Activated CD4-positive, alpha-beta memory T cell treated with anti-CD3 and anti-CD28 coated beads, Interleukin-2, amount 10 ng/mL, durations not matched to agents 7 days and 5 days (primary cell): ENCODE data around the gene ECM1. TPM values are rescaled to one million over a fixed set of nuclear protein-coding genes. Genes with fewer than 3 reads are reported as not detected.

Source experiments
- CTCF ChIA-PET: fragments of 350-600 bp; sonication (Branson Sonifier 250); formaldehyde crosslinking; loops from one replicate; lab custom pipeline; 2021; ENCODE audit warnings: antibody characterized with exemption, inconsistent platforms; lab: Charles Lee
- POLR2A ChIA-PET: fragments of 350-600 bp; sonication (Branson Sonifier 250); formaldehyde crosslinking; loops from one replicate; lab custom pipeline; 2021; ENCODE audit warnings: antibody characterized with exemption; lab: Charles Lee
- DNase-seq: peaks from one replicate; pipeline ENCODE4 v3.0.0-alpha.2; 2020
- H3K27ac Mint-ChIP-seq: one replicate; pipeline ENCODE4 v1.8.0; 2021; ENCODE audit warnings: mild to moderate bottlenecking, mixed read lengths
- H3K27me3 Mint-ChIP-seq: one replicate; pipeline ENCODE4 v1.8.0; 2021; ENCODE audit warnings: mixed read lengths
- H3K36me3 Mint-ChIP-seq: one replicate; pipeline ENCODE4 v1.8.0; 2021; ENCODE audit warnings: low read depth, mixed read lengths
- H3K4me1 Mint-ChIP-seq: one replicate; pipeline ENCODE4 v1.8.0; 2021; ENCODE audit warnings: mixed read lengths
- H3K4me3 Mint-ChIP-seq: one replicate; pipeline ENCODE4 v1.8.0; 2021; ENCODE audit warnings: mild to moderate bottlenecking, mixed read lengths
- H3K9me3 Mint-ChIP-seq: one replicate; pipeline ENCODE4 v1.8.0; 2021; ENCODE audit warnings: mixed read lengths
- total RNA-seq, 2 experiments: library from RNA; stranded (reverse); gene quantifications; one replicate each; pipeline ENCODE4 v1.2.3, GENCODE V29; 2021

ECM1 gene
- total RNA-seq: 1 to 10 TPM; 2.4 to 3.8 TPM

DNA sequence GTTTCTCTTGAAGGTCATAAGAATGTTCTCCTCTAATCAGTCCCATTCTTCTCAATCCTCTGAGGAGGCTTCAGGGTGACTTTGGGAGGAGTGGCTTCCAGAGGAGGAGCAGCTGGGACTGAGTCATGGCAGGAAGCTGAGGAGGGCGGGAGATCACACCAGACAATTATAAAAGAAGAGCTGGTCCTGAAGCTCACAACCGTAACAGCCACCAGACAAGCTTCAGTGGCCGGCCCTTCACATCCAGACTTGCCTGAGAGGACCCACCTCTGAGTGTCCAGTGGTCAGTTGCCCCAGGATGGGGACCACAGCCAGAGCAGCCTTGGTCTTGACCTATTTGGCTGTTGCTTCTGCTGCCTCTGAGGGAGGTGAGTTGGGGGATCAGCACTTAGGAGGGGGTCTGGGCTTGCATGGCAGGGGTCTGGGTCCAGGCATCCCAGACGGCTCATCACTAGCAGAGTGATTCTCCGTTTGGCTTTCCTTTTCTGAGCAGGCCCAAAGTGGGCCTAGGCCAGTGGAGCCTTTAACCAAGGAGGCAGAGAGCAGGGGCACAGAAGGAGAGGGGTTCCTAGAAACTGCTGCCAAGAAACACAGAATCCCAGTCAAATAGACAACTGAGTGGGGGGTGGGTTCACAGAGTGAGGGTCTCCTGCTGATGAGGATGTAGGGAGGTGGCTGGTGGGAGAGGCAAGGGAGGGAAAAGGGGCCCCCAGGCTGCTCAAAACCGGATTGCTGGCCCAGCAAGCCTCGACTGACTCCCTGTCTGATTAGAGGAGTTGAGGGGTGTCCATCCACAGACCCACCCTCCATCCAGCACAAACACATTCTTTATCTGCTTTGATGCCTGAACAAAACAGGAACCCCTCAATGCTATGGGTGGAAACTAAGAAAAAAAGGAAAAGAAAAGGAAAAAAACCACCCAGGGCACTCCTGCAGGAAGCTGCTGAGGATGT, at the start of gene ECM1:
Gene ECM1, plus strand, starts transcription at position 198 of the 953 bp plus-strand sequence. Its CDS starts 101 bp downstream, at position 299.
- no peaks in the 10 kb centered on the region for H3K9me3 Mint-ChIP-seq
- DNase-seq: no peak
- H3K4me3 Mint-ChIP-seq: no peak within 1 kb of the TSS
- H3K27ac Mint-ChIP-seq: peak within 1 kb of the TSS; percentile 14
- no peaks in the 10 kb centered on the region for H3K27me3 Mint-ChIP-seq
- peaks cover 21% of the 10 kb centered on the region for H3K4me1 Mint-ChIP-seq
- peaks cover 31% of the 10 kb centered on the region for H3K36me3 Mint-ChIP-seq
- POLR2A ChIA-PET: interaction anchor here (0.5 to 0.9 kb wide), 3 partner anchors 8 to 85 kb away, joined by 3 to 4 read pairs (median 3); no protein-coding TSS in a partner anchor
- CTCF ChIA-PET: interaction anchor here (0.5 to 1.0 kb wide), 3 partner anchors 24 to 414 kb away, joined by 3 to 4 read pairs (median 3); no protein-coding TSS in a partner anchor

DNA sequence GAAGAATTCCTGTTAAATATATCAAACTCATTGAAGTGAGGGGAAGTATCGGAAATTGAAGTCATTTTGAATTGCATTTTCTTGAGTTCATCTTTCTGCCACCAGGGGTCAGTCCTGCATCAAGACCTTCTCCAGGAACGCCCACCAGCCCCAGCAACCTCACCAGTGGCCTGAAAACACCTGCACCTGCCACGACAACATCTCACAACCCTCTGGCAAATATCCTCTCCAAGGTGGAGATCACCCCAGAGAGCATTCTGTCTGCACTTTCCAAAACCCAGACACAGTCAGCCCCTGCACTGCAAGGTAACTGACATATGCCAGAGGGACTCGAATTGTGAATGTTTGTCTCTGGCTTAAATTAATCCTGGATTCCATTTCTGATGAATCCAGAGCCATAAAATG, 43.5 kb upstream of the ECM1 start:
- Mint-ChIP-seq H3K9me3 (no peaks in the 10 kb centered on the region), H3K4me3 (no peak overlapping the region), H3K27me3 (no peaks in the 10 kb centered on the region), H3K36me3 (peaks cover 19% of the 10 kb centered on the region), H3K4me1 (peaks cover 3% of the 10 kb centered on the region), H3K27ac (no peak overlapping the region)
- peak; percentile 64 for DNase-seq
- POLR2A ChIA-PET: no interaction called here
- CTCF ChIA-PET: interaction anchor here (1.3 kb wide), 1 partner anchor 51 kb away, joined by 6 read pairs; the partner anchor contains the start of gene FALEC

DNA sequence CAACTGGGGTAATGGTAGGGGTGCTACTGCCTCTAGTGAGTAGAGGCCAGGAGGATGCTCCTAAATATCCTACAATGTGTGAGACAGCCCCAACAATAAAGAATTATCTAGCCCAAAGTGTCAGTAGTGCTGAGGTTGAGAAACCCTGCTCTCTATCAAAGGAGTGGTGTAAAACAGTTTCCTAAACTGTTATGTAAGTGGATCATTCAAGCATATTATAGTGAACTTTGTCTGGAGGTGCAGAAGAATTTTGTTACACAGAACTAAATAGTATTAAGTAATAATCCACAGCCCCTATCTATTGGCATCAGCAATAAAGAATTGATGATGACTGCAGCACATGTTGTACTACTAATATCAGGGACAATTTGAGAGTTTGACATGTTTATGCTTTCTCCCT, 40.9 kb upstream of the ECM1 start:
- Mint-ChIP-seq H3K27ac (no peak overlapping the region), H3K27me3 (no peaks in the 10 kb centered on the region), H3K9me3 (no peaks in the 10 kb centered on the region), H3K4me1 (peaks cover 3% of the 10 kb centered on the region), H3K4me3 (no peak overlapping the region), H3K36me3 (peaks cover 36% of the 10 kb centered on the region)
- CTCF ChIA-PET: no interaction called here
- DNase-seq: no peak
- POLR2A ChIA-PET: no interaction called here

DNA sequence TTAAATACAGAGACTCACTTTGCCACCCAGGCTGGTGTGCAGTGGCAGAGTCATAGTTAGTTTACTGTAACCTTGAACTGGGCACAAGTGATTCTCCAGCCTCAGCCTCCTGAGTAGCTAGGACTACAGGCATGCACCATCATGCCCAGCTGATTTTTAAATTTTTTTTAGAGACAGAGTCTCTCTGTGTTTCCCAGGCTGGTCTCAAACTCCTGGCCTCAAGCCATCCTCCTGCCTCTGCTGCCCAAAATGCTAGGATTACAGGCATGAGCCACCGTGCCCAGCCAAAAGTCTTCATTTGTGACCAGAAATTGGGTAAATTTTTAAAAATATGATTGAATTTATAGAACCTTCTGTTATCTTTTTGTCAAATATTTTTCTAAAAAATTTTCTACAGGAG, 38.6 kb upstream of the ECM1 start:
- ChIA-PET POLR2A (interaction anchor here (0.9 kb wide), 1 partner anchor 91 kb away, joined by 3 read pairs; no protein-coding TSS in a partner anchor), CTCF (interaction anchor here (0.9 to 1.5 kb wide), 3 partner anchors 32 to 213 kb away, joined by 3 to 4 read pairs (median 3); partner anchors contain the start of gene FALEC)
- Mint-ChIP-seq H3K9me3 (no peaks in the 10 kb centered on the region), H3K27ac (no peak overlapping the region), H3K4me1 (peaks cover 2% of the 10 kb centered on the region), H3K27me3 (no peaks in the 10 kb centered on the region), H3K36me3 (peaks cover 40% of the 10 kb centered on the region), H3K4me3 (no peak overlapping the region)
- DNase-seq: no peak

DNA sequence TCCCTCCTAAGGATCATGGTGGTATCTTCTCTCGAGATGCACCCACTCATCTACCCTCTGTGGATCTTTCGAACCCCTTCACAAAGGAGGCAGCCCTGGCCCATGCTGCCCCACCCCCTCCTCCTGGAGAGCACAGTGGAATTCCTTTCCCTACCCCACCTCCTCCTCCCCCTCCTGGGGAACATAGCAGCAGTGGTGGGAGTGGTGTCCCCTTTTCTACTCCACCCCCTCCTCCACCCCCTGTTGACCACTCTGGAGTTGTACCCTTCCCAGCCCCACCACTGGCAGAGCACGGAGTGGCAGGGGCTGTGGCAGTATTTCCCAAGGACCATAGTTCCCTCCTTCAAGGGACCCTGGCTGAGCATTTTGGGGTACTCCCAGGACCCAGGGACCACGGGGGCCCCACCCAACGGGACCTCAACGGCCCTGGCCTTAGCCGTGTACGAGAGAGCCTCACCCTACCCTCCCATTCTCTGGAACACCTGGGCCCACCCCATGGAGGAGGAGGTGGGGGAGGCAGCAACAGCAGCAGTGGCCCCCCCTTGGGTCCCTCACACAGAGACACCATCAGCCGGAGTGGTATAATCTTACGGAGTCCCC, 35.2 kb upstream of the ECM1 start:
- ChIA-PET POLR2A (no interaction called here), CTCF (no interaction called here)
- H3K27ac Mint-ChIP-seq: no peak overlapping the region
- no peaks in the 10 kb centered on the region for H3K4me1 Mint-ChIP-seq
- no peaks in the 10 kb centered on the region for H3K27me3 Mint-ChIP-seq
- DNase-seq: no peak
- H3K36me3 Mint-ChIP-seq: peaks cover 26% of the 10 kb centered on the region
- H3K4me3 Mint-ChIP-seq: no peak overlapping the region
- no peaks in the 10 kb centered on the region for H3K9me3 Mint-ChIP-seq

DNA sequence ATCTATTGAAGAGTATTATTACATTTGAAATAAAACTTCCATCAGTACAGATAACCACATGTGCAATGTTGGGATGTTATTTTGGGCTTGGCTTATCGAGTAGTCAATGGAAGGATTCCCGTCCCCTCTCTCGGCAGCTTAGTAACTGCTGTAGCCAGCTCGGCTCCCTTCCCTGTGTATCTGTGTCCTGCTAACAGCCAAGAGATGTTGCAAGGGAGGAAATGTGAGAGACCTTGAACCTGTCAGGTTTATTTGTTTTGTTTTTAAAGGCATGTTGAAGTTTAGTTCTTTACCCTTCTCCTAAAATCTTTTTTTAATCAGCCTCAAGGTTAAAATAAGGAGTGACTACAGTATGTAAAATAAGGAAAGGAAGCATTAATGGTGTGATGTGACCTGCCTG, 34.2 kb upstream of the ECM1 start:
- no peak for DNase-seq
- ChIA-PET POLR2A (no interaction called here), CTCF (no interaction called here)
- Mint-ChIP-seq H3K27ac (no peak overlapping the region), H3K36me3 (peaks cover 26% of the 10 kb centered on the region), H3K4me1 (no peaks in the 10 kb centered on the region), H3K4me3 (no peak overlapping the region), H3K9me3 (no peaks in the 10 kb centered on the region), H3K27me3 (no peaks in the 10 kb centered on the region)

DNA sequence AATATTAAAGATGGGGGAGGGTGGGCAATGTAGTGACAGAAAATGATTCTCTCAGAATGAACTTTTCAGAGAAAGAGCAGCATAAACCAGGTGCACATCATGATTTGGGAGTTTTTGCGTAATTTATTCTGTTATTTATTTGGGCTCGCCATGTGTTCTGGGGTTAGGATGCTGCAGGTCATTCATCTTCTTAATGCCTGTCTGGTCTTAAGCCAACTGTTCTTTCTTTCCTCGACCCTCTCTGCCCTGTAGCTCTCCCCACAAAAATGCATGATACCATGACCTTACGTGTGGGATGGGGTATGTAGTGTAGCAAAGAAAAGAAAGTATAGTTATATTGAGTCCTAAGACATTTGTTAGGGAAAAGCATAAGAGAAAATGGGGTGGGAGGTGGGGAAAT, 33.0 kb upstream of the ECM1 start:
- Mint-ChIP-seq H3K36me3 (peaks cover 26% of the 10 kb centered on the region), H3K9me3 (no peaks in the 10 kb centered on the region), H3K27me3 (peaks cover 1% of the 10 kb centered on the region), H3K27ac (no peak overlapping the region), H3K4me3 (no peak overlapping the region), H3K4me1 (no peaks in the 10 kb centered on the region)
- ChIA-PET CTCF (no interaction called here), POLR2A (no interaction called here)
- DNase-seq: no peak

DNA sequence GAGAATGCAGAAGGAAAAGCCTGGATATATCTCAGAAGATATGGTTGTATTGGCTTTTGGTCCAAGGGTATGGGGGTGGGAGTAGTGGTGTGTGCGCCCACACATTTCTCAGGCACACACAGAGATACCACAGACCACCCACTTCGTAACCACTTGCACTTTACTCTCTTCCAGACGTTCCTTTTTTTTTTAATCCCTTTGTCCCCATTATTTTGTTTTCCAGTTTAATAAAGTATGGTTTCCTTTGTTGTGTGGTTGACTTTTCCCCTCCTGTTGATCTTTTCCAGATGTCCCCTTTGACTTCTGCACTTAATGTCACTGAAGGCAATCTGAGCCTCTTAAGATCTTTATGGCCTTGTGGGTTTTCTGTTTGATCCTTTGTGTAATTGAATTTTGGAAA, 31.2 kb upstream of the ECM1 start:
- peaks cover 2% of the 10 kb centered on the region for H3K27me3 Mint-ChIP-seq
- H3K4me3 Mint-ChIP-seq: no peak overlapping the region
- POLR2A ChIA-PET: no interaction called here
- no peak overlapping the region for H3K27ac Mint-ChIP-seq
- CTCF ChIA-PET: no interaction called here
- no peak for DNase-seq
- peaks cover 9% of the 10 kb centered on the region for H3K36me3 Mint-ChIP-seq
- H3K9me3 Mint-ChIP-seq: no peaks in the 10 kb centered on the region
- no peaks in the 10 kb centered on the region for H3K4me1 Mint-ChIP-seq

DNA sequence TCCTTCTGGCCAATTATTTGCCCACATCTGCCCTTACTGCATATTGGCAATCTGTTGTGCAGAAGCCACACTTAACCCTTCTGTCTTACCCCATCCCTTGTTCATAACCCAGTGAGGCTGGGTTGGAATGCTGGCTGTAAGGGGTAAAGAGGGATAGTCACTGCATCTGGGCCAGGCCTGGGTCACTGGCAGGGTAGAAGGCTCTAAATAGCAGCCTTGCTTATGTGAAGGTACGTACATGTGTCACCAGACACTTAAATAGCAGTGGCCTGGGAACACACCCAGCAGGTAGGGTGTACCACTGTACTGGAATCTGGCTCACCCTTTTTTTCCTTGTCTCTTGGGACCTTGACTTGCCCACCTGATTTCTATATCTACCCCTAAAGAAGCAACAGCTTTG, 30.6 kb upstream of the ECM1 start:
- Mint-ChIP-seq H3K27ac (no peak overlapping the region), H3K9me3 (no peaks in the 10 kb centered on the region), H3K27me3 (peaks cover 2% of the 10 kb centered on the region), H3K36me3 (peaks cover 3% of the 10 kb centered on the region), H3K4me3 (no peak overlapping the region), H3K4me1 (no peaks in the 10 kb centered on the region)
- DNase-seq: no peak
- POLR2A ChIA-PET: no interaction called here
- CTCF ChIA-PET: no interaction called here

DNA sequence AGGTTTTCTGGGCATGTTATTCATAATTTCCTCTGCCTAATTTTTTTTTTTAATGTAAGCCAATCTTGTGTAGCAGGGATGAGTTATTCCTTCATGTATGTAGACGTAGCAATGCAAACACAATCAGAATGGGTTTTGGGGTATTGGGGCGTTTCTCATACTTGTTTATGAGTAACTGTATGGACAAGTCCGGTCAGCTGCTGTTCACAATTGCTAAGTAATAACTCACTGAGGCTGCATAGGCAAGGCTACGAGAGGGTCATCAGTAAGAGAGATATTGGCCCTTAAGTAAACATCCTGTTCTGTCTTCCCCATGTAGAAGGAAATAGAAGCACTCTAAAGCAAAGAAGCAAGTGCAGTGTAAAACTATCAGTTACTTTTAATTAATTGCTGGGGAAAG, 30.2 kb upstream of the ECM1 start:
- DNase-seq: no peak
- Mint-ChIP-seq H3K27me3 (peaks cover 2% of the 10 kb centered on the region), H3K4me3 (no peak overlapping the region), H3K9me3 (no peaks in the 10 kb centered on the region), H3K36me3 (no peaks in the 10 kb centered on the region), H3K4me1 (no peaks in the 10 kb centered on the region), H3K27ac (no peak overlapping the region)
- ChIA-PET CTCF (no interaction called here), POLR2A (no interaction called here)

DNA sequence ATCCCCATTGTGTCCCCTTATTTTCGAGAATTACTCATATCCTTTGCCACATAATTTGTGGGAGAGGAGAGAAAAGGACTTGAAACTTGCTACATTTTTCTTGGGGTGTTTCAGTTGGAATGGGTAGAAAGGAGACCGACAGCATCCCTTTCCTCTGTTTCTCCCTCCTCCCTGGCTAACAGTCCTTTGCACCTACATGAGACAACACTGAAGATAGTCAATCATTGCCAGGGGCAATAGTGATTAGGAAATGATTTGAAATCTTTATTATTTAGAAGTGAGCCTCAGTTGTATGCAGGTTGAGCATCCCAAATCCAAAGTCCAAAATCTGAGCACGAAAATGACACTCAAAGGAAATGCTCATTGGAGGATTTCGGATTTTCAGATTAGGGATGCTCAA, 28.5 kb upstream of the ECM1 start:
- H3K36me3 Mint-ChIP-seq: no peaks in the 10 kb centered on the region

DNA sequence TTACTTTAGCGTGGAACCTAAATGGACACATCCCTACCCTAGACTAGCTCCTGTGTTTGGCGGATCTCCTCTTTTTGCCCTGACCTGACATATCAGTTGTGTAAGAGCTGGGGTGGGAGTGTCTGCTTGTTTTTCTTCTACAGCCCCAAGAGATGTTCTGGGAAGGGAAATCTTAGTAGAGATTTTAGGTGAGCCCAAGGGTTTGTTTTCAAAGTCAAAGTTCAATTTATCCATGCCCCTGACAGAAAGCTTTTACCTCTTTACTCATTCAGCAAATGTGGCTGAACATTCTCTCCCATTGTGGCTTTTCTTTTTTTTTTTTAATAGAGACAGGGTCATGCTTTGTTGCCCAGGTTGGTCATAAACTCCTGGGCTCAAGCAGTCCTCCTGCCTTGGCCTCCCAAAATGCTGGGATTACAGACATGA, 28.0 kb upstream of the ECM1 start:
- no peak for DNase-seq
- ChIA-PET CTCF (no interaction called here), POLR2A (no interaction called here)
- H3K36me3 Mint-ChIP-seq: no peaks in the 10 kb centered on the region
- H3K27ac Mint-ChIP-seq: no peak overlapping the region
- peaks cover 2% of the 10 kb centered on the region for H3K27me3 Mint-ChIP-seq
- no peak overlapping the region for H3K4me3 Mint-ChIP-seq
- H3K4me1 Mint-ChIP-seq: peaks cover 2% of the 10 kb centered on the region
- H3K9me3 Mint-ChIP-seq: no peaks in the 10 kb centered on the region

More for the DNA sequence above, 28.5 kb upstream of the ECM1 start:
- no peak for DNase-seq
- H3K9me3 Mint-ChIP-seq: no peaks in the 10 kb centered on the region
- no peaks in the 10 kb centered on the region for H3K4me1 Mint-ChIP-seq
- CTCF ChIA-PET: no interaction called here
- POLR2A ChIA-PET: no interaction called here
- H3K27me3 Mint-ChIP-seq: peaks cover 2% of the 10 kb centered on the region
- no peak overlapping the region for H3K4me3 Mint-ChIP-seq
- no peak overlapping the region for H3K27ac Mint-ChIP-seq

DNA sequence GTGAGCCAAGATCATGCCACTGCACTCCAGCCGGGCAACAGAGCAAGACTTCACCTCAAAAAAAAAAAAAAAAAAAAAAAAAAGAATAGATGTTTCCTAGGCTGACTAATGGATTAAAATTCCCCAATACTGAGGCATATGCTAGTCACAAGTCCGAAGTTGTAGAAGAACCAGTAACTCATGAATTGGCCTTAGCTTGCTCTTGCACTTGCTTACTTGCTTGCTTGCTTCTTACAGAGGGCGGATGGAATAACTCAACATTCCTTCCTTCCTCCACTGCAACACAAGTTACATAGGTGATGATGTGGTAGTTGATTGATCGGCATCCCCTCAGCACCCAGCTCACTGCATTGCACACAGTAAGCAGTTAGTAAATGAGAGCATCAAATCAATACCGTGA, 23.5 kb upstream of the ECM1 start:
- Mint-ChIP-seq H3K4me3 (no peak overlapping the region), H3K27ac (no peak overlapping the region), H3K9me3 (no peaks in the 10 kb centered on the region), H3K4me1 (peaks cover 23% of the 10 kb centered on the region), H3K27me3 (peaks cover 2% of the 10 kb centered on the region), H3K36me3 (peaks cover 7% of the 10 kb centered on the region)
- POLR2A ChIA-PET: no interaction called here
- CTCF ChIA-PET: interaction anchor here (1.2 kb wide), 1 partner anchor 48 kb away, joined by 8 read pairs; no protein-coding TSS in a partner anchor
- no peak for DNase-seq
